GM21576 (cell line): ENCODE data around the gene SIGMAR1.
A peak's percentile ranks its signal among the peaks of the same experiment; 100 is the strongest.

ENCODE experiments used
- ATAC-seq: cut with Tn5 transposase; IDR thresholded peaks from one replicate; pipeline ENCODE4 v1.9.1; 2021; ENCODE audit warnings: mild to moderate bottlenecking, moderate library complexity; ENCODE audit not compliant: unreplicated experiment

Gene SIGMAR1

GRCh38 chr9:34606190-34606589, 31.4 kb downstream of the SIGMAR1 start:
- no peak for ATAC-seq

GRCh38 chr9:34603610-34604231, 33.9 kb downstream of the SIGMAR1 start:
- peak; percentile 80 for ATAC-seq

- ATAC-seq: no peak
Measured at GRCh38 chr9:34601937-34602573, 35.5 kb downstream of the SIGMAR1 start.

GRCh38 chr9:34600908-34601307, 36.7 kb downstream of the SIGMAR1 start:
- no peak for ATAC-seq

GRCh38 chr9:34599546-34599945, 38.0 kb downstream of the SIGMAR1 start:
- no peak for ATAC-seq

- no peak for ATAC-seq
Measured at GRCh38 chr9:34594177-34594576, 43.4 kb downstream of the SIGMAR1 start.

GRCh38 chr9:34592895-34593601, 44.5 kb downstream of the SIGMAR1 start:
- ATAC-seq: no peak

- no peak for ATAC-seq
Measured at GRCh38 chr9:34591917-34592866, 45.4 kb downstream of the SIGMAR1 start.

GRCh38 chr9:34591248-34591916, 46.2 kb downstream of the SIGMAR1 start:
- peak; percentile 75 for ATAC-seq

GRCh38 chr9:34590381-34591247, 47.0 kb downstream of the SIGMAR1 start:
- no peak for ATAC-seq

- no peak for ATAC-seq
Measured at GRCh38 chr9:34589636-34590380, 47.8 kb downstream of the SIGMAR1 start, which contains the start of gene CNTFR. CNTFR (minus strand) TSS chr9:34589724; CDS start chr9:34568981, 20,743 bp downstream.

GRCh38 chr9:34588671-34589635, 48.6 kb downstream of the SIGMAR1 start:
- no peak for ATAC-seq

GRCh38 chr9:34587271-34587670, 50.3 kb downstream of the SIGMAR1 start:
- no peak for ATAC-seq

GRCh38 chr9:34585946-34586669, 51.5 kb downstream of the SIGMAR1 start:
- no peak for ATAC-seq

- ATAC-seq: no peak
Measured at GRCh38 chr9:34584970-34585369, 52.6 kb downstream of the SIGMAR1 start.
